C4-2B (cell line): Measurements from ENCODE around the gene JPT2.

Experiments
- H3K27ac ChIP-seq: fragments of 450-650 bp; 2 replicates; pipeline ENCODE4 v1.5.1; 2017
- CTCF ChIP-seq: fragments of 450-650 bp; conservative IDR thresholded peaks from 2 replicates; pipeline ENCODE4 v1.5.1; 2017; ENCODE audit warnings: mild to moderate bottlenecking
- ZFX ChIP-seq: fragments of 450-650 bp; IDR thresholded peaks from 2 replicates; pipeline ENCODE4 v1.6.1; 2017

Gene JPT2

DNA sequence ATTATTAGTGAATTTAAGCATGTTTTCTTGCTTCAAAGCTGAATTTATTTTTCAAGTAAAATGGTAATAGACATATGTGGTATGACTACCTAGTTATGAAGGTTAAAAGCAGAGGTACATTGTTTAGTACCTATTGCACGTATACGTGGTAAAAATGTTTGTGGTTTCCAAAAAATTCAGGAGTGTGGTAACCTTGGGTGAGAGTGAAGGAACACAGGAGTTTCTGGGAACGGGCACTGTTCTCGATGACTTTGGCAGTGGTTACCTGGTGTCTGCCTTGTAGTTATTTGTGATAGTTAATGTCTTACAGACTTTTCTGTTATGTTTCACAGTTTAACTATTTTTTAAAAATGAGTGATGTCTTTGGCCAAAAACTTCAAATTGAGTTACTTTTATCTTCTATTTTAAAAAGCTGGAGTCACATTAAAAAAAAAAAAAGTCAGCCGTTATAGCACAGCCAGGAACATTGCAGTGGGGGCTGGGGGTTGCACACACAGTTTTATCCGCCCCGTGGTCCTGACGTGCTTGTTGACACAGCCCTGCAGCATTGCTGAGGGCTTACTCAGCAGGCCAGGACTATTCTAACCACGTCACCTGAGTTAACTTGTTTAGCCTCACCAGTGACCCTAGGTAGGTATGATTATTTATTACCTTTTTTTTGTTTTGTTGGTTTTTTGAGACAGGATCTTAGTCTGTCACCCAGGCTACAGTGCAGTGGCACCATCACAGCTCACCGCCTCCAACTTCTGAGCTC is 10.9 kb downstream of the JPT2 start:
- H3K27ac ChIP-seq: peak overlapping the region; percentile 59
- TF ChIP-seq CTCF (no peak), ZFX (no peak)

- peak overlapping the region; percentile 10; the same call in 1 of the 2 replicates for H3K27ac ChIP-seq
- no peak for TF ChIP-seq CTCF
- no peak for TF ChIP-seq ZFX
Measured at GRCh38 chr16:1689853-1690252, 11.8 kb downstream of the JPT2 start.

DNA sequence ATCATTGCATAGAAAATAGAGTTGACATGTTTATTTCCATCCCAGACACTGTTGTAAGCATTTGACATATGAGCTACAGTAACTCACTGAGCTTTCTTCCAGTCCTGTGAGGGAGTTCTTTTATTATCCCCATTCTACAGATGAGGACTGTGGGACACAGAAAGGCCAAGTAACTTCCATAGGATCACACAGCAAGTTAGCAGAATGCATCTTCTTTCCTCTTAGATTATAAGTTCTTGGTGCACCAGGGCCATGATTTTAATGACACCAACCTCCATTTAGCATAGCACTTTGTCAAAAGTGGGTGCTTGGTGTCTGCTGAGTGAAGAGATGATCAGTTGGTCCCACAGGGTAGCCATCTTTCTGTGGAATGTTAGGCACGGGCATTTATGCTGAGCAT is 12.7 kb downstream of the JPT2 start:
- TF ChIP-seq ZFX (no peak), CTCF (no peak)
- H3K27ac ChIP-seq: no peak overlapping the region

DNA sequence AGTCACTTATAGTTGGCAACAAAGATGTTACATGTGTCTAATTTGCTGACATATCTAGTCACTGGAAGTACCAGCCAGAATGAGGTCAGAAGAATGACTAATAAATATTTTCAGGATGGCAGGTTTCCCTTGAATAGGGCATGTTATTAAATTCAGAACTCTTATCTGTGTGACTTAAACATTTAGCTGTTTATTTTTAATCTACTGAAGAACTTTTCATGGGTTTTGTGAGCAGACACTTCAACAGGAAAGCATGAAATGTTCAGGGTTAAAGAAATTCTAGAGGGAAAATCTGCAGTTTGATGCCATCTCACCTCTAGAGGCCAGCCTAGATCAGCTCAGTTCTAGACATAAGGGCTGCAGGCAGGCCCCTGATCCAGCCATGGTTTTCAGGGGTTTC is 13.2 kb downstream of the JPT2 start:
- H3K27ac ChIP-seq: no peak overlapping the region
- TF ChIP-seq ZFX (no peak), CTCF (no peak)

GRCh38 chr16:1691956-1692355 is 13.9 kb downstream of the JPT2 start:
- TF ChIP-seq CTCF: no peak
- no peak for TF ChIP-seq ZFX
- no peak overlapping the region for H3K27ac ChIP-seq

GRCh38 chr16:1696863-1697262 is 18.8 kb downstream of the JPT2 start:
- no peak overlapping the region for H3K27ac ChIP-seq
- no peak for TF ChIP-seq CTCF
- no peak for TF ChIP-seq ZFX

- TF ChIP-seq CTCF: no peak
- TF ChIP-seq ZFX: no peak
- no peak overlapping the region for H3K27ac ChIP-seq
Measured at GRCh38 chr16:1698680-1699079, 20.6 kb downstream of the JPT2 start.
